Measurements from ENCODE around the gene TIGAR.

Gene TIGAR, protein sequence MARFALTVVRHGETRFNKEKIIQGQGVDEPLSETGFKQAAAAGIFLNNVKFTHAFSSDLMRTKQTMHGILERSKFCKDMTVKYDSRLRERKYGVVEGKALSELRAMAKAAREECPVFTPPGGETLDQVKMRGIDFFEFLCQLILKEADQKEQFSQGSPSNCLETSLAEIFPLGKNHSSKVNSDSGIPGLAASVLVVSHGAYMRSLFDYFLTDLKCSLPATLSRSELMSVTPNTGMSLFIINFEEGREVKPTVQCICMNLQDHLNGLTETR

DNA sequence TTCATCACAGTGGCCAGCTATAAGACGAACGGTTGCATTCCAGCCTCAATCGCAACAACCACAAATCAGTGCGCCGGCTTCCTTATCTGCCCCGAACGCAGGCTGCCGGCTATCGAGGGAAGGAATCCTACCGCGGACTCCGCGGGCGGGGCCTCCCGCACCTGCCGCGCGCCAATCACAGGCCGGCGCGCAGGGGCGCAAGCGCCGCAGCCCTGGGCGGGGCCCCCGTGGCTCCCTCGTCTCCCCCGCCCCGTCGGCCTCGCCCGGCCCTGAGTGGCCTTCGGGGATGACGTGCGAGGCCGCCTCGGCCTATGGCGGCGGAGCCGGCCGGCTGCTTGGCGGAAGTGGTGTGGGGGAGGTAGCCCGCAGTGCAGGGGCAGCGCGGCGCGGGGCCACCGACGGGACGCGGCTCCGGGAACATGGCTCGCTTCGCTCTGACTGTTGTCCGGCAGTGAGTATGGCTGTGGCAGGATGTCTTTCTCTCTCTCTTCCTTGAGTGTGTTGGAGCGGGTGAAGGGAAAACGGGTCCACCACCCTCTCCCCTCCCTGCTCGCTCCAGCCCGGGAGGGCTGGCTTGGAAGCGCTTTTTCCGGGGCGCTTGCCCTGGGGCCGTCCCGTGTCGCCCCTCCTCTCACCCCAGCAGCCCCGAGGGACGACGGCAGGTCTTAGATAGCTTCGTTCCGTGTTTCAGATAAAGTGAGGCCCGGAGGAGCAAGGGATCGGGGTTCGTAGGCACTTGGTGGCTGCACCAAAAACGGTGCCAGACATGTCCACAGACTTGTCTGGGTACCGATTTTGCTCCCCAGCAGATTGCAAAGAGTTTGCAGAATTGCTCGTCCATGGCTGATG is at the start of gene TIGAR:
Gene TIGAR (plus strand): TSS at position 361 of the 849 bp plus-strand sequence. CDS start 59 bp downstream, at position 420.
- H3K27ac ChIP-seq (ENCODE audit: low read depth, low read length): peak within 1 kb of the TSS; percentile 83
- H3K9me3 ChIP-seq (ENCODE audit: control insufficient read depth, insufficient read depth, low read depth, low read length): no peaks in the 10 kb centered on the region
- no peaks in the 10 kb centered on the region for H3K27me3 ChIP-seq (ENCODE audit: control insufficient read depth, insufficient read depth, low read length)
- peak within 1 kb of the TSS; percentile 94 for H3K9ac ChIP-seq (ENCODE audit: low read length)
- peak within 1 kb of the TSS; percentile 82 for H3K4me3 ChIP-seq (ENCODE audit: low read depth, low read length)
- peaks cover 9% of the 10 kb centered on the region; the same call in 1 of the 2 replicates for H3K36me3 ChIP-seq (ENCODE audit: control insufficient read depth, insufficient read depth, low read length)
- peaks cover 9% of the 10 kb centered on the region; the same call in 1 of the 2 replicates for H3K4me1 ChIP-seq (ENCODE audit: control insufficient read depth, insufficient read depth, low read length)

DNA sequence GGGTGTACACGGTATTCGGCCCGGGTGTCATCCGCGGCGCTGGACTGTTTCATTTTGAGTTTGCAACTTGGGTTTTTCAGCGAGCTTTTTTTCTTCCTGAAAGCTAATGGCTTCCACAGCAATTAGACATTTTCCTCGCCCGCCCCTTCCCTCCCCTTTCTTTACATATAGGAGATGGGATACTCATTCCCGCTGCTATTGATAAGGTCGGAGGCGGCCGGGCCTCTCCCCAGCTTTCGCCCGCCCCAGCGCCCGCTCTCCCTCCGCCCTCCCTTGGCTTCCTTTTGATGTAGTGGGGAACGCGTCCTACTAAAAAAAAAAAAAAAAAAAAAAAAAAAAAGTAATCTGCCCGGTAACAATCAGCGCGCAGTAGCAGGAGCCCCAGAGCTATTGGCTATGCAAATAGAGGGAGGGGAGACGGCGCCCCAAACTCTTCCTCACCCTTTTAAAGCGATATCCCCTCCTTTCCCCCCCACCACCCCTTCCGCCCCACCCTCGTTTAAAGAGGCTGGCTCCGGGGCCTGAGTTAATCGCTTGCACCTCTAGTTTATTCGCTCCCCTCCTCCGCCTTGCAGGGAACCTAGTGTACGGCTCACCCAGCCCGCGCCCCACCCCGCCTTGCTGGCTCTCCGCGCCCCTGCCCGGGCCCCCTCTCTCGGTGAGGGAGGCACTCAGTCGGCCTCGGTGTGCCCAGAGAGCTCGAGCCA is 49.1 kb upstream of the TIGAR start:
- H3K4me1 ChIP-seq (ENCODE audit: control insufficient read depth, insufficient read depth, low read length): peaks cover 26% of the 10 kb centered on the region
- peak overlapping the region; percentile 83 for H3K9ac ChIP-seq (ENCODE audit: low read length)
- peaks cover 9% of the 10 kb centered on the region for H3K36me3 ChIP-seq (ENCODE audit: control insufficient read depth, insufficient read depth, low read length)
- H3K4me3 ChIP-seq (ENCODE audit: low read depth, low read length): peak overlapping the region; percentile 88
- peak overlapping the region; percentile 58; the same call in 1 of the 2 replicates for H3K27ac ChIP-seq (ENCODE audit: low read depth, low read length)
- no peaks in the 10 kb centered on the region for H3K9me3 ChIP-seq (ENCODE audit: control insufficient read depth, insufficient read depth, low read depth, low read length)
- H3K27me3 ChIP-seq (ENCODE audit: control insufficient read depth, insufficient read depth, low read length): peaks cover 65% of the 10 kb centered on the region

DNA sequence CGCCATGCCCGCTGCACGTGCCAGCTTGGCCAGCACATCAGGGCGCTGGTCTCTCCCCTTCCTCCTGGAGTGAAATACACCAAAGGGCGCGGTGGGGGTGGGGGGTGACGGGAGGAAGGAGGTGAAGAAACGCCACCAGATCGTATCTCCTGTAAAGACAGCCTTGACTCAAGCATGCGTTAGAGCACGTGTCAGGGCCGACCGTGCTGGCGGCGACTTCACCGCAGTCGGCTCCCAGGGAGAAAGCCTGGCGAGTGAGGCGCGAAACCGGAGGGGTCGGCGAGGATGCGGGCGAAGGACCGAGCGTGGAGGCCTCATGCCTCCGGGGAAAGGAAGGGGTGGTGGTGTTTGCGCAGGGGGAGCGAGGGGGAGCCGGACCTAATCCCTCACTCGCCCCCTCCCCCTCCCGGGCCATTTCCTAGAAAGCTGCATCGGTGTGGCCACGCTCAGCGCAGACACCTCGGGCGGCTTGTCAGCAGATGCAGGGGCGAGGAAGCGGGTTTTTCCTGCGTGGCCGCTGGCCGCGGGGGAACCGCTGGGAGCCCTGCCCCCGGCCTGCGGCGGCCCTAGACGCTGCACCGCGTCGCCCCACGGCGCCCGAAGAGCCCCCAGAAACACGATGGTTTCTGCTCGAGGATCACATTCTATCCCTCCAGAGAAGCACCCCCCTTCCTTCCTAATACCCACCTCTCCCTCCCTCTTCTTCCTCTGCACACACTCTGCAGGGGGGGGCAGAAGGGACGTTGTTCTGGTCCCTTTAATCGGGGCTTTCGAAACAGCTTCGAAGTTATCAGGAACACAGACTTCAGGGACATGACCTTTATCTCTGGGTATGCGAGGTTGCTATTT is 48.4 kb upstream of the TIGAR start:
- Histone ChIP-seq H3K4me1 (ENCODE audit: control insufficient read depth, insufficient read depth, low read length) (peaks cover 33% of the 10 kb centered on the region), H3K27ac (ENCODE audit: low read depth, low read length) (peak overlapping the region; percentile 15; the same call in 1 of the 2 replicates), H3K9me3 (ENCODE audit: control insufficient read depth, insufficient read depth, low read depth, low read length) (no peaks in the 10 kb centered on the region), H3K36me3 (ENCODE audit: control insufficient read depth, insufficient read depth, low read length) (peaks cover 16% of the 10 kb centered on the region), H3K27me3 (ENCODE audit: control insufficient read depth, insufficient read depth, low read length) (peaks cover 58% of the 10 kb centered on the region), H3K9ac (ENCODE audit: low read length) (peak overlapping the region; percentile 67), H3K4me3 (ENCODE audit: low read depth, low read length) (peak overlapping the region; percentile 88)

DNA sequence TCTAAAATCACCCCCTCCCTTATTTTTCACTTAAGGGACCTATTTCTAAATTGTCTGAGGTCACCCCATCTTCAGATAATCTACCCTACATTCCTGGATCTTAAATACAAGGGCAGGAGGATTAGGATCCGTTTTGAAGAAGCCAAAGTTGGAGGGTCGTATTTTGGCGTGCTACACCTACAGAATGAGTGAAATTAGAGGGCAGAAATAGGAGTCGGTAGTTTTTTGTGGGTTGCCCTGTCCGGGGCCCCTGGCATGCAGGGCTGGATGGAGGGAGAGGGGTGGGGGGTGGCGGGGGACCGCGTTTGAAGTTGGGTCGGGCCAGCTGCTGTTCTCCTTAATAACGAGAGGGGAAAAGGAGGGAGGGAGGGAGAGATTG is 47.8 kb upstream of the TIGAR start:
- H3K4me3 ChIP-seq (ENCODE audit: low read depth, low read length): peak overlapping the region; percentile 88
- peak overlapping the region; percentile 67 for H3K9ac ChIP-seq (ENCODE audit: low read length)
- H3K27me3 ChIP-seq (ENCODE audit: control insufficient read depth, insufficient read depth, low read length): peaks cover 52% of the 10 kb centered on the region
- H3K4me1 ChIP-seq (ENCODE audit: control insufficient read depth, insufficient read depth, low read length): peaks cover 39% of the 10 kb centered on the region
- no peak overlapping the region for H3K27ac ChIP-seq (ENCODE audit: low read depth, low read length)
- peaks cover 22% of the 10 kb centered on the region for H3K36me3 ChIP-seq (ENCODE audit: control insufficient read depth, insufficient read depth, low read length)
- no peaks in the 10 kb centered on the region for H3K9me3 ChIP-seq (ENCODE audit: control insufficient read depth, insufficient read depth, low read depth, low read length)

DNA sequence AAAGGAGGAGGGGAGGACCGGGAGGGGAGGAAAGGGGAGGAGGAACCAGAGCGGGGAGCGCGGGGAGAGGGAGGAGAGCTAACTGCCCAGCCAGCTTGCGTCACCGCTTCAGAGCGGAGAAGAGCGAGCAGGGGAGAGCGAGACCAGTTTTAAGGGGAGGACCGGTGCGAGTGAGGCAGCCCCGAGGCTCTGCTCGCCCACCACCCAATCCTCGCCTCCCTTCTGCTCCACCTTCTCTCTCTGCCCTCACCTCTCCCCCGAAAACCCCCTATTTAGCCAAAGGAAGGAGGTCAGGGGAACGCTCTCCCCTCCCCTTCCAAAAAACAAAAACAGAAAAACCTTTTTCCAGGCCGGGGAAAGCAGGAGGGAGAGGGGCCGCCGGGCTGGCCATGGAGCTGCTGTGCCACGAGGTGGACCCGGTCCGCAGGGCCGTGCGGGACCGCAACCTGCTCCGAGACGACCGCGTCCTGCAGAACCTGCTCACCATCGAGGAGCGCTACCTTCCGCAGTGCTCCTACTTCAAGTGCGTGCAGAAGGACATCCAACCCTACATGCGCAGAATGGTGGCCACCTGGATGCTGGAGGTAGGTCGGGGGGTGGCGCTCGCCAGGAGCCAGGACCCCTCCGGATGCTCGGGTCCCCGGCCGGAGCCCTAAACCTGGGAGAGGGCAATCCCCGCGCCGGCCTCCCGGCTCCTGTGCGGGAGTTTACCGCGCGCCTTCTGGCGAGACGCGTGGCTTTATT is 47.2 kb upstream of the TIGAR start, which contains the start of gene CCND2:
Gene CCND2 (plus strand): TSS at position 111 of the 744 bp plus-strand sequence. CDS start 279 bp downstream, at position 390.
- peak within 1 kb of the TSS; percentile 88 for H3K4me3 ChIP-seq (ENCODE audit: low read depth, low read length)
- peaks cover 38% of the 10 kb centered on the region for H3K4me1 ChIP-seq (ENCODE audit: control insufficient read depth, insufficient read depth, low read length)
- peak within 1 kb of the TSS; percentile 91 for H3K9ac ChIP-seq (ENCODE audit: low read length)
- no peaks in the 10 kb centered on the region for H3K9me3 ChIP-seq (ENCODE audit: control insufficient read depth, insufficient read depth, low read depth, low read length)
- peak within 1 kb of the TSS; percentile 92; the same call in 1 of the 2 replicates for H3K27ac ChIP-seq (ENCODE audit: low read depth, low read length)
- peaks cover 46% of the 10 kb centered on the region for H3K27me3 ChIP-seq (ENCODE audit: control insufficient read depth, insufficient read depth, low read length)
- H3K36me3 ChIP-seq (ENCODE audit: control insufficient read depth, insufficient read depth, low read length): peaks cover 28% of the 10 kb centered on the region

DNA sequence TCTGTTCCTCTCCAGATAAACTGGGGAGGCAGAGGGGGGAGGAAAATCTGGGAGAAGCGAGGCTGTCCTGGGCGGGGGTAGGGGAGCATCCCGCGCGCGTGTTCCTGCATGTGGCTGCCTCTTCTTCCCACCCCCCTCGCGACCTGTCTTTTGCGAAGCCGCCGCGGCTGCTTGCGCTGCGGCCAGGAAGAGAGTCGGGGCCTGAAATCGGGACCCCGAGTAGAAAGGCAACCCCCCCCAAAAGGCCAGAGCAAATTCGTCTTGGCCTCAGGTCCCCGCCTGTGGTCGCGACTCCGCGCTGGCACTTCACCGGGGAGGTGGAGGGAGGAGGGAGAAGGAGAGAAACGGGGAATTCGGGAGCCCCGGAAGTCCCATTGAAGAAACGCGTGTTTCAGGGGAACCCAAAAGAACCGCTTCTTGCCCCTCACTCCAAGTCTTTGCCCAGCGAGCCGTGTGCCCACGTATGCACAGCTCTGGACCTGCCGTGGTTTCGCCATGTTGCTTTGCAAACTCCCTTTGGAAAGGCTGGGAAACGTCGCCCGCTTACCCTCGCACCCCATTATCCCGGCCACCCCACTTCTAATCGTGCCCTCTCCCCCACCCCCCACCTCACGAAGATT is 46.5 kb upstream of the TIGAR start:
- H3K4me3 ChIP-seq (ENCODE audit: low read depth, low read length): peak overlapping the region; percentile 88
- peaks cover 45% of the 10 kb centered on the region for H3K27me3 ChIP-seq (ENCODE audit: control insufficient read depth, insufficient read depth, low read length)
- H3K36me3 ChIP-seq (ENCODE audit: control insufficient read depth, insufficient read depth, low read length): peaks cover 35% of the 10 kb centered on the region
- H3K27ac ChIP-seq (ENCODE audit: low read depth, low read length): peak overlapping the region; percentile 92; the same call in 1 of the 2 replicates
- peak overlapping the region; percentile 91 for H3K9ac ChIP-seq (ENCODE audit: low read length)
- H3K9me3 ChIP-seq (ENCODE audit: control insufficient read depth, insufficient read depth, low read depth, low read length): no peaks in the 10 kb centered on the region
- H3K4me1 ChIP-seq (ENCODE audit: control insufficient read depth, insufficient read depth, low read length): peaks cover 38% of the 10 kb centered on the region

DNA sequence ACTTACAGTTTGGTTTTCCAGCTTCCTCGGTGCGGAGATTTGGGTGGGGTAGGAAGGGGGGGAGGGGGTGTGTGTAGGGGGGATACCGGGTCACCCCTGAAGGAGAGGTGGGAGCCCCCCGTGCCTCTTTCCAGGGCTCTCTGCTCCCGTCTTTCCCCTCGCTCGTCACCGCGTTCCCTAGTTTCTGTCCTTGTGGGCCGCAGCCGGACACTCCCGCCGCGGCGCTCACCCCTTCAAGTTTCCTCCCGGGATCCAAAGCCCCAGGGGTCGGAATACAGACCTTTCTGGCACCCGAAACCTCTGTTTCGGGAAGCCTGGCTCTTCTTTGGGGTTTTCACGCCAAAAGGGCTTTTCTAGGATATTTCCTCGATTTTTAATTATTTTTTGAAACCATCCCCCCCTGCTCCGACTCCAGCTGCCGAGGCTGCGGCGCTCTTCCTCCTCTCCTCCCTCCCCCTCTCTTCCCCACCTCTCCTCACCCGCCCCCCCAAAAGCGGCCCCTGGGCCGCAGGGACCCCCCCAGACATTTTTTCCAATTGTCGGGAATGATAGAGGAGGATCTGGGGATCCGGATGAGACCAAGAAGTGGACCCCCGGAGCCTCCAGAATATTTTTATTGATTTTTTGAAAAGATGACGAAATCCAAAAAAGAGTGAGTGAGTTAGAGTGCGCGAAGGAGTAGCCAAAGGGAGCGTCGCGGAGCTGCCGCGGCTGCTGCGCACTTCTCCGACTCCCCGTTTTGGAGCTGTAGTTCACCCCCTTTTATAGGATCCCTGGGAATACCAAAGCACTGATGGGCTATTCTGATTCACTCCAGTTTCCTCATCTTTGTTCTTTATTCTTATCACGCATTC is 45.8 kb upstream of the TIGAR start:
- Histone ChIP-seq H3K4me1 (ENCODE audit: control insufficient read depth, insufficient read depth, low read length) (peaks cover 41% of the 10 kb centered on the region), H3K9ac (ENCODE audit: low read length) (peak overlapping the region; percentile 91), H3K9me3 (ENCODE audit: control insufficient read depth, insufficient read depth, low read depth, low read length) (no peaks in the 10 kb centered on the region), H3K4me3 (ENCODE audit: low read depth, low read length) (peak overlapping the region; percentile 88), H3K27ac (ENCODE audit: low read depth, low read length) (peak overlapping the region; percentile 92; the same call in 1 of the 2 replicates), H3K27me3 (ENCODE audit: control insufficient read depth, insufficient read depth, low read length) (peaks cover 38% of the 10 kb centered on the region), H3K36me3 (ENCODE audit: control insufficient read depth, insufficient read depth, low read length) (peaks cover 42% of the 10 kb centered on the region)

DNA sequence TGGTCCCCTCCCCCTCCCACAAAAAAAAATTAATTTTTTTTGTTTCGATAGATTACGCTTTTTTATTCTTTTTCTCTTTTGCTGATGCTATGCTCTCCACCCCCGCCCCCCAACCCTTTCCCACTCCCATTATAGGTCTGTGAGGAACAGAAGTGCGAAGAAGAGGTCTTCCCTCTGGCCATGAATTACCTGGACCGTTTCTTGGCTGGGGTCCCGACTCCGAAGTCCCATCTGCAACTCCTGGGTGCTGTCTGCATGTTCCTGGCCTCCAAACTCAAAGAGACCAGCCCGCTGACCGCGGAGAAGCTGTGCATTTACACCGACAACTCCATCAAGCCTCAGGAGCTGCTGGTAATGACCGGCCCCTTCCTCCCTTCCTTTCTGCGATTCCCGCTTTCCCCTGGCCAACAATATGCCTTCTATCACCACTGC is 45.1 kb upstream of the TIGAR start:
- Histone ChIP-seq H3K36me3 (ENCODE audit: control insufficient read depth, insufficient read depth, low read length) (peaks cover 48% of the 10 kb centered on the region), H3K9me3 (ENCODE audit: control insufficient read depth, insufficient read depth, low read depth, low read length) (no peaks in the 10 kb centered on the region), H3K4me3 (ENCODE audit: low read depth, low read length) (peak overlapping the region; percentile 88), H3K27ac (ENCODE audit: low read depth, low read length) (peak overlapping the region; percentile 92; the same call in 1 of the 2 replicates), H3K27me3 (ENCODE audit: control insufficient read depth, insufficient read depth, low read length) (peaks cover 32% of the 10 kb centered on the region), H3K4me1 (ENCODE audit: control insufficient read depth, insufficient read depth, low read length) (peaks cover 43% of the 10 kb centered on the region), H3K9ac (ENCODE audit: low read length) (peak overlapping the region; percentile 91)

Data from HUES6 (cell line).